Loucy (cell line): ENCODE results near the gene CXorf38.

Source experiments
- H2AFZ ChIP-seq: fragments of 200-600 bp; sonication (generic); 2 replicates; pipeline ENCODE4 v1.6.0; 2016; ENCODE audit warnings: antibody characterized with exemption, mild to moderate bottlenecking, low read length, moderate library complexity
- H3F3A ChIP-seq: fragments of 200-600 bp; 2 replicates; pipeline ENCODE4 v1.6.0; 2016; ENCODE audit warnings: antibody characterized with exemption, low read depth, mild to moderate bottlenecking
- H3K27me3 ChIP-seq: fragments of 200-600 bp; sonication (generic); 2 replicates; pipeline ENCODE4 v1.6.1; 2014; ENCODE audit warnings: low read length, mild to moderate bottlenecking; ENCODE audit not compliant: insufficient read depth, poor library complexity, severe bottlenecking
- H3K36me3 ChIP-seq: fragments of 200-600 bp; sonication (generic); 2 replicates; pipeline ENCODE4 v1.6.1; 2016; ENCODE audit warnings: low read length; ENCODE audit not compliant: insufficient read depth
- H3K4me1 ChIP-seq: fragments of 200-600 bp; sonication (generic); 2 replicates; pipeline ENCODE4 v1.5.1; 2014; ENCODE audit warnings: low read length, mild to moderate bottlenecking; ENCODE audit not compliant: insufficient read depth, poor library complexity, severe bottlenecking
- H3K4me2 ChIP-seq: fragments of 200-600 bp; sonication (generic); 2 replicates; pipeline ENCODE4 v1.6.0; 2014; ENCODE audit warnings: antibody characterized with exemption, low read length, low read depth, mild to moderate bottlenecking; ENCODE audit not compliant: poor library complexity, severe bottlenecking
- H3K4me3 ChIP-seq: fragments of 200-600 bp; sonication (generic); 2 replicates; pipeline ENCODE4 v1.5.1; 2014; ENCODE audit warnings: low read length, mild to moderate bottlenecking, mixed read lengths; ENCODE audit not compliant: poor library complexity, severe bottlenecking
- H3K79me2 ChIP-seq: fragments of 200-600 bp; sonication (generic); 2 replicates; pipeline ENCODE4 v1.6.1; 2014; ENCODE audit warnings: low read length; ENCODE audit not compliant: insufficient read depth
- H3K9ac ChIP-seq: fragments of 200-600 bp; sonication (generic); 2 replicates; pipeline ENCODE4 v1.6.0; 2014; ENCODE audit warnings: mild to moderate bottlenecking, low read depth, low read length, moderate library complexity; ENCODE audit not compliant: poor library complexity, severe bottlenecking
- H3K9me2 ChIP-seq: fragments of 200-600 bp; sonication (generic); replicated peaks from 2 replicates; pipeline ENCODE4 v1.6.1; 2016; ENCODE audit warnings: low read depth, low read length, mixed read lengths
- H3K9me3 ChIP-seq: fragments of 200-600 bp; sonication (generic); 2 replicates; pipeline ENCODE4 v1.6.1; 2014; ENCODE audit warnings: mild to moderate bottlenecking, antibody characterized with exemption, low read length, low read depth; ENCODE audit not compliant: insufficient read depth
- H4K20me1 ChIP-seq: fragments of 200-600 bp; sonication (generic); 2 replicates; pipeline ENCODE4 v1.6.0; 2014; ENCODE audit warnings: antibody characterized with exemption, low read length, mild to moderate bottlenecking; ENCODE audit not compliant: insufficient read depth, poor library complexity, severe bottlenecking
- EZH2phosphoT487 ChIP-seq: fragments of 200-600 bp; IDR thresholded peaks from 2 replicates; pipeline ENCODE4 v1.6.1; 2018; ENCODE audit warnings: antibody characterized with exemption, mild to moderate bottlenecking, moderate library complexity, borderline replicate concordance
- TF ChIP-seq, protein P1 (sequence below): fragments of 200-600 bp; sonication (generic); conservative IDR thresholded peaks from 2 replicates; pipeline ENCODE4 v1.5.1; 2014; ENCODE audit warnings: mild to moderate bottlenecking, antibody characterized with exemption, low read length

CXorf38 gene

DNA sequence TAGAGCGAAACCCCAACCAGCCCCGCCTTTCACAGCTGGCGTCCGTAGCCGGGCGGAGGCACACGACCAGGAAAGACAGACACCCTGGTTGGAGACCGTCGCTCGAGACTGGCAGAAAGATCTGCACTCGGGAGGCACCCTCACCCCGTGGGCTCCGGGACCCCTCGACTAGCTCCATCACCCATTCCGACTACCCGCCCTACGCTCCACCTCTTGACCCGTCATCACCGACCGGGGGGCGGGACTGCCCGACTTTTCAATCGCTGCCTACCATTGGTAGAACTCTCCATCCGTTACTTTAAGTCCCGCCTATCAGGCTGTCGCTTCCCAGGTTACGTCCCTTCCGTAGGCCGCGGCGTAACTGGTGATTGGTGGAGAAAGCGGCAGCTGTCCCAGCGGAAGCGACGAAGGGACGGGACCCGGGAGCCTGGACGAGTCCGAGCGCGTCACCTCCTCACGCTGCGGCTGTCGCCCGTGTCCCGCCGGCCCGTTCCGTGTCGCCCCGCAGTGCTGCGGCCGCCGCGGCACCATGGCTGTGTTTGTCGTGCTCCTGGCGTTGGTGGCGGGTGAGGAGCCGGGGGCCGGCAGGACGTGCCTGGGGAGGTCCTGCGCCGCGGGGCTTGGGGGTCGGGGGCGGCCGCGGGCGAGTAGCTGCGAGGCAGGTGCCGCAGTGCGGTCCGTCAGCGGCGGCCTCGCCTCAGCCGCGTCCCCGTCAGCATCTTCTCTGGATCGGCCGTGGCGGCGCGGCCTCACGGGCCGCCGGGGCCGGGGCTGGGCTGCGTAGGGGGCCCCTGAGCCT, 66.6 kb downstream of the CXorf38 start, which contains the start of gene ATP6AP2:
Gene ATP6AP2, plus strand, starts transcription at position 434 of the 799 bp plus-strand sequence. Its CDS starts 96 bp downstream, at position 530.
- Histone ChIP-seq H2AFZ (peak within 1 kb of the TSS; percentile 73), H3K79me2 (peaks cover 27% of the 10 kb centered on the region), H4K20me1 (peaks cover 9% of the 10 kb centered on the region), H3K27me3 (no peaks in the 10 kb centered on the region), H3K36me3 (no peaks in the 10 kb centered on the region), H3K9me2 (no peaks in the 10 kb centered on the region), H3K9ac (peak within 1 kb of the TSS; percentile 71), H3F3A (no peaks in the 10 kb centered on the region), H3K4me1 (peaks cover 6% of the 10 kb centered on the region), H3K9me3 (no peaks in the 10 kb centered on the region), H3K4me3 (peak within 1 kb of the TSS; percentile 82), H3K4me2 (peak within 1 kb of the TSS; percentile 81)
- TF ChIP-seq EZH2phosphoT487: no peak
- TF ChIP-seq, protein P1, sequence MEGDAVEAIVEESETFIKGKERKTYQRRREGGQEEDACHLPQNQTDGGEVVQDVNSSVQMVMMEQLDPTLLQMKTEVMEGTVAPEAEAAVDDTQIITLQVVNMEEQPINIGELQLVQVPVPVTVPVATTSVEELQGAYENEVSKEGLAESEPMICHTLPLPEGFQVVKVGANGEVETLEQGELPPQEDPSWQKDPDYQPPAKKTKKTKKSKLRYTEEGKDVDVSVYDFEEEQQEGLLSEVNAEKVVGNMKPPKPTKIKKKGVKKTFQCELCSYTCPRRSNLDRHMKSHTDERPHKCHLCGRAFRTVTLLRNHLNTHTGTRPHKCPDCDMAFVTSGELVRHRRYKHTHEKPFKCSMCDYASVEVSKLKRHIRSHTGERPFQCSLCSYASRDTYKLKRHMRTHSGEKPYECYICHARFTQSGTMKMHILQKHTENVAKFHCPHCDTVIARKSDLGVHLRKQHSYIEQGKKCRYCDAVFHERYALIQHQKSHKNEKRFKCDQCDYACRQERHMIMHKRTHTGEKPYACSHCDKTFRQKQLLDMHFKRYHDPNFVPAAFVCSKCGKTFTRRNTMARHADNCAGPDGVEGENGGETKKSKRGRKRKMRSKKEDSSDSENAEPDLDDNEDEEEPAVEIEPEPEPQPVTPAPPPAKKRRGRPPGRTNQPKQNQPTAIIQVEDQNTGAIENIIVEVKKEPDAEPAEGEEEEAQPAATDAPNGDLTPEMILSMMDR: no peak

DNA sequence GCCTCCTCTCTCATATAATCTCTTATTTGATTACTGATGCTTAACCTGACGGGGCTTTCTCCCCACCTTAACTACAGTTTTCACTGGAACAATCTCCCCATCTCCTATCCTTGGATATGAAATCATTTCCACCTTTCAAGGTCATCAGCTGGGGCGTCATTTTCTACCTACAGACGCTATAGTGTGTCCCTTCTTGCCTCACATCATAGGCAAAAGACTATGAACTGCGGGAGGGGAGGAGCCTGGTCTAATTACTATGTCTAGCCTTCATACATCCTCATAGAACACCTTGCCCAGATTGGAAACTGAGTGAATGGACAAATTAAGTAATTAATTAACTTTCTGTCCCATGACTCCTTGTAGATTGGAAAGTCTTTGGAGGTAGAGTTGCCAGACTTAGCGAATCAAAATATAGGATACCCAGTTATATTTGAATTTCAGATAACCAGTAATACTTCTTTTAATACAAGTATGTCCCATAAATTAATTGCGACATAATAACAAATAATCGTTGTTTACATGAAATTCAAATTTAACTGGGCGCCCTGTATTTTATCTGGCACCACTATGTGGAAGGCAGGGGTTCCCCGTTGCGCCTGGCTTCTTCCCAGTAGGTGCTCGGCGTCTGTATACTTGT, 67.3 kb downstream of the CXorf38 start:
- TF ChIP-seq, protein P1: no peak
- no peak for TF ChIP-seq EZH2phosphoT487
- Histone ChIP-seq H3K9ac (peak overlapping the region; percentile 62), H3K4me3 (peak overlapping the region; percentile 82), H3K9me2 (no peaks in the 10 kb centered on the region), H4K20me1 (peaks cover 9% of the 10 kb centered on the region), H3K27me3 (no peaks in the 10 kb centered on the region), H3K79me2 (peaks cover 27% of the 10 kb centered on the region), H3K4me2 (peak overlapping the region; percentile 81), H3K4me1 (peaks cover 6% of the 10 kb centered on the region), H3F3A (no peaks in the 10 kb centered on the region), H3K36me3 (no peaks in the 10 kb centered on the region), H3K9me3 (no peaks in the 10 kb centered on the region), H2AFZ (peak overlapping the region; percentile 73)

GRCh38 chrX:40579141-40579540, 68.2 kb downstream of the CXorf38 start:
- H3K4me2 ChIP-seq: no peak overlapping the region
- H3K79me2 ChIP-seq: peaks cover 27% of the 10 kb centered on the region
- H3K4me1 ChIP-seq: peaks cover 6% of the 10 kb centered on the region
- no peak overlapping the region for H3K4me3 ChIP-seq
- no peaks in the 10 kb centered on the region for H3K9me3 ChIP-seq
- H3K36me3 ChIP-seq: no peaks in the 10 kb centered on the region
- peaks cover 9% of the 10 kb centered on the region for H4K20me1 ChIP-seq
- TF ChIP-seq, protein P1: no peak
- no peak for TF ChIP-seq EZH2phosphoT487
- no peaks in the 10 kb centered on the region for H3K9me2 ChIP-seq
- H3F3A ChIP-seq: no peaks in the 10 kb centered on the region
- H3K9ac ChIP-seq: no peak overlapping the region
- no peaks in the 10 kb centered on the region for H3K27me3 ChIP-seq
- no peak overlapping the region for H2AFZ ChIP-seq
